ENCODE results near the gene MTR. TPM values are rescaled to one million over a fixed set of nuclear protein-coding genes. Genes with fewer than 3 reads are reported as not detected.

Gene MTR
- total RNA-seq, 1 donor from 2014 or later, result 37.8 TPM

GRCh38 chr1:236942431-236942830 is 147.3 kb downstream of the MTR start:
- H3K27me3 Mint-ChIP-seq (ENCODE audit: unreplicated experiment), result no peaks in the 10 kb centered on the region
- peaks cover 8% of the 10 kb centered on the region for H3K9me3 Mint-ChIP-seq (ENCODE audit: unreplicated experiment)
- no peak for DNase-seq (ENCODE audit: extremely low spot score, unreplicated experiment)
- no peaks in the 10 kb centered on the region for H3K36me3 Mint-ChIP-seq (ENCODE audit: unreplicated experiment)
- TF ChIP-seq CTCF (IDR thresholded peaks at IDR 0.05), result no peak
- H3K4me1 Mint-ChIP-seq (ENCODE audit: unreplicated experiment), result no peaks in the 10 kb centered on the region
- H3K4me3 Mint-ChIP-seq (ENCODE audit: unreplicated experiment), result no peak overlapping the region
- no peak overlapping the region for H3K27ac Mint-ChIP-seq (ENCODE audit: unreplicated experiment)

- DNase-seq (ENCODE audit: extremely low spot score, unreplicated experiment), result no peak
- Mint-ChIP-seq H3K4me3 (ENCODE audit: unreplicated experiment) (no peak overlapping the region), H3K36me3 (ENCODE audit: unreplicated experiment) (no peaks in the 10 kb centered on the region), H3K4me1 (ENCODE audit: unreplicated experiment) (no peaks in the 10 kb centered on the region), H3K9me3 (ENCODE audit: unreplicated experiment) (peaks cover 8% of the 10 kb centered on the region), H3K27ac (ENCODE audit: unreplicated experiment) (no peak overlapping the region), H3K27me3 (ENCODE audit: unreplicated experiment) (no peaks in the 10 kb centered on the region)
- no peak for TF ChIP-seq CTCF (IDR thresholded peaks at IDR 0.05)
Measured at GRCh38 chr1:236944556-236944955, 149.5 kb downstream of the MTR start.

- H3K27me3 Mint-ChIP-seq (ENCODE audit: unreplicated experiment), result no peaks in the 10 kb centered on the region
- no peak overlapping the region for H3K4me3 Mint-ChIP-seq (ENCODE audit: unreplicated experiment)
- no peaks in the 10 kb centered on the region for H3K4me1 Mint-ChIP-seq (ENCODE audit: unreplicated experiment)
- H3K9me3 Mint-ChIP-seq (ENCODE audit: unreplicated experiment), result peaks cover 8% of the 10 kb centered on the region
- H3K27ac Mint-ChIP-seq (ENCODE audit: unreplicated experiment), result no peak overlapping the region
- H3K36me3 Mint-ChIP-seq (ENCODE audit: unreplicated experiment), result no peaks in the 10 kb centered on the region
- TF ChIP-seq CTCF (IDR thresholded peaks at IDR 0.05), result no peak
- DNase-seq (ENCODE audit: extremely low spot score, unreplicated experiment), result no peak
Measured at GRCh38 chr1:236945002-236945401, 149.9 kb downstream of the MTR start.

- no peaks in the 10 kb centered on the region for H3K36me3 Mint-ChIP-seq (ENCODE audit: unreplicated experiment)
- TF ChIP-seq CTCF (IDR thresholded peaks at IDR 0.05), result no peak
- no peak overlapping the region for H3K27ac Mint-ChIP-seq (ENCODE audit: unreplicated experiment)
- H3K4me1 Mint-ChIP-seq (ENCODE audit: unreplicated experiment), result no peaks in the 10 kb centered on the region
- peaks cover 4% of the 10 kb centered on the region for H3K9me3 Mint-ChIP-seq (ENCODE audit: unreplicated experiment)
- no peak for DNase-seq (ENCODE audit: extremely low spot score, unreplicated experiment)
- no peak overlapping the region for H3K4me3 Mint-ChIP-seq (ENCODE audit: unreplicated experiment)
- no peaks in the 10 kb centered on the region for H3K27me3 Mint-ChIP-seq (ENCODE audit: unreplicated experiment)
Measured at GRCh38 chr1:236947794-236948193, 152.7 kb downstream of the MTR start.

- peaks cover 4% of the 10 kb centered on the region for H3K9me3 Mint-ChIP-seq (ENCODE audit: unreplicated experiment)
- no peaks in the 10 kb centered on the region for H3K27me3 Mint-ChIP-seq (ENCODE audit: unreplicated experiment)
- H3K36me3 Mint-ChIP-seq (ENCODE audit: unreplicated experiment), result no peaks in the 10 kb centered on the region
- no peaks in the 10 kb centered on the region for H3K4me1 Mint-ChIP-seq (ENCODE audit: unreplicated experiment)
- no peak for TF ChIP-seq CTCF (IDR thresholded peaks at IDR 0.05)
- DNase-seq (ENCODE audit: extremely low spot score, unreplicated experiment), result no peak
- H3K4me3 Mint-ChIP-seq (ENCODE audit: unreplicated experiment), result no peak overlapping the region
- H3K27ac Mint-ChIP-seq (ENCODE audit: unreplicated experiment), result no peak overlapping the region
Measured at GRCh38 chr1:236948381-236948780, 153.3 kb downstream of the MTR start.

All from osteocyte (in vitro differentiated cells).